Lung (tissue), 12 donors: ENCODE results near the gene ZBTB8A. TPM values are rescaled to one million over a fixed set of nuclear protein-coding genes. Genes with fewer than 3 reads are reported as not detected.

ENCODE experiments used
- ATAC-seq: fragments of 200-7000 bp; cut with Tn5 transposase; one replicate; pipeline ENCODE4 v1.9.1; 2020; ENCODE audit warnings: moderate number of reproducible peaks; ENCODE audit not compliant: insufficient read depth, low FRiP score
- DNase-seq, 3 donors: peaks; one replicate each; pipeline ENCODE4 v3.0.0-alpha.2; 2013 to 2017
- H3K27ac ChIP-seq, 2 donors: one replicate each; pipeline ENCODE4 v1.5.1; 2013; ENCODE audit warnings: mild to moderate bottlenecking in 2 of 2, moderate library complexity in 2 of 2, control low read depth in 1 of 2, inconsistent platforms in 1 of 2, low read depth in 1 of 2, low read length in 1 of 2
- H3K27me3 ChIP-seq, 3 donors: one replicate each; pipeline ENCODE4 v1.5.1; 2013; ENCODE audit warnings: low read length in 2 of 3; ENCODE audit not compliant: control insufficient read depth in 3 of 3, insufficient read depth in 3 of 3
- H3K36me3 ChIP-seq, 4 donors: one replicate each; pipeline ENCODE4 v1.5.1; 2013; ENCODE audit warnings: low read length in 4 of 4, mild to moderate bottlenecking in 1 of 4, moderate library complexity in 1 of 4; ENCODE audit not compliant: control insufficient read depth in 4 of 4, insufficient read depth in 4 of 4
- H3K4me1 ChIP-seq, 5 donors: one replicate each; pipeline ENCODE4 v1.5.1; 2013; ENCODE audit warnings: low read length in 5 of 5, mild to moderate bottlenecking in 2 of 5, moderate library complexity in 1 of 5; ENCODE audit not compliant: control insufficient read depth in 5 of 5, insufficient read depth in 5 of 5
- H3K4me3 ChIP-seq: one replicate; pipeline ENCODE4 v1.5.1; 2013; ENCODE audit warnings: mild to moderate bottlenecking, control low read depth, moderate library complexity
- H3K9ac ChIP-seq, 2 donors: one replicate each; pipeline ENCODE4 v1.5.1; 2013; ENCODE audit warnings: low read length in 2 of 2, control low read depth in 1 of 2; ENCODE audit not compliant: insufficient read depth in 1 of 2
- H3K9me3 ChIP-seq, 4 donors: one replicate each; pipeline ENCODE4 v1.5.1; 2013; ENCODE audit warnings: low read length in 3 of 4, mild to moderate bottlenecking in 1 of 4, moderate library complexity in 1 of 4; ENCODE audit not compliant: control insufficient read depth in 4 of 4, insufficient read depth in 3 of 4
- WGBS, 2 donors: extraction: QIAGEN DNeasy Blood & Tissue Kit; methylation state at CpG; one replicate each; pipeline ENCODE4 v1.1.7; 2013; 5-methylcytosine and 5-hydroxymethylcytosine counted together
- polyA plus RNA-seq, 2 donors: library from polyadenylated mRNA; stranded (reverse); fragments of 200-250 nt; gene quantifications; one replicate each; pipeline ENCODE4 v1.2.1, GENCODE V29; 2013
- total RNA-seq, 2 donors: library from RNA; depleted of rRNA in 1 of 2; stranded (reverse); fragments of >200 nt in 1 of 2; gene quantifications; one replicate each; pipeline ENCODE4 v1.2.1, GENCODE V29; 2014 to 2021
- TF ChIP-seq, protein P1 (sequence below): IDR thresholded peaks from 2 replicates; pipeline ENCODE4 v1.5.1; 2012; ENCODE audit warnings: mild to moderate bottlenecking; ENCODE audit errors: control extremely low read depth, extremely low read depth
- donor health status: control.
- donor health status: control.
- donor health status: Bipolar disorder and iron deficiency.
- donor health status: healthy.
- donor health status: DM: yes; HTN: yes; CAD: no.

ZBTB8A gene
- total and polyA plus RNA-seq, 4 donors, result 2.7 to 13.9 (median 5.6) TPM

DNA sequence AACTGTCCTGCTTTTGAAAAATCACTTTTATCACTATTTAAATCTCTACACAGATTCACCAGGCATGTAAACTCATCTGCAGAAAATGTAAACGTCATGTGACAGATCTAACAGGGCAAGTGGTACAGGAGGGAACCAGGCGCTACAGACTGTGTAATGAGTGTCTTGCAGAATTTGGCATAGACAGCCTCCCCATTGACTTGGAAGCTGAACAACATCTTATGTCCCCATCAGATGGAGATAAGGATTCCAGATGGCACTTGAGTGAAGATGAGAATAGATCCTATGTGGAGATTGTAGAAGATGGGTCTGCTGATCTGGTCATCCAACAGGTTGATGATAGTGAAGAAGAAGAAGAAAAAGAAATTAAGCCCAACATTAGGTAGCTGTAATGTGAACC, 60.8 kb downstream of the ZBTB8A start:
- no peak overlapping the region for H3K4me3 ChIP-seq
- TF ChIP-seq, protein P1, sequence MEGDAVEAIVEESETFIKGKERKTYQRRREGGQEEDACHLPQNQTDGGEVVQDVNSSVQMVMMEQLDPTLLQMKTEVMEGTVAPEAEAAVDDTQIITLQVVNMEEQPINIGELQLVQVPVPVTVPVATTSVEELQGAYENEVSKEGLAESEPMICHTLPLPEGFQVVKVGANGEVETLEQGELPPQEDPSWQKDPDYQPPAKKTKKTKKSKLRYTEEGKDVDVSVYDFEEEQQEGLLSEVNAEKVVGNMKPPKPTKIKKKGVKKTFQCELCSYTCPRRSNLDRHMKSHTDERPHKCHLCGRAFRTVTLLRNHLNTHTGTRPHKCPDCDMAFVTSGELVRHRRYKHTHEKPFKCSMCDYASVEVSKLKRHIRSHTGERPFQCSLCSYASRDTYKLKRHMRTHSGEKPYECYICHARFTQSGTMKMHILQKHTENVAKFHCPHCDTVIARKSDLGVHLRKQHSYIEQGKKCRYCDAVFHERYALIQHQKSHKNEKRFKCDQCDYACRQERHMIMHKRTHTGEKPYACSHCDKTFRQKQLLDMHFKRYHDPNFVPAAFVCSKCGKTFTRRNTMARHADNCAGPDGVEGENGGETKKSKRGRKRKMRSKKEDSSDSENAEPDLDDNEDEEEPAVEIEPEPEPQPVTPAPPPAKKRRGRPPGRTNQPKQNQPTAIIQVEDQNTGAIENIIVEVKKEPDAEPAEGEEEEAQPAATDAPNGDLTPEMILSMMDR, result no peak
- H3K9me3 ChIP-seq, result no peaks in the 10 kb centered on the region
- no peak overlapping the region for H3K9ac ChIP-seq
- no peaks in the 10 kb centered on the region for H3K27me3 ChIP-seq
- WGBS, 2 donors, result 87 to 94% methylated on average over 2 of the region's 2 CpGs
- no peak overlapping the region for H3K27ac ChIP-seq
- no peak for ATAC-seq
- H3K36me3 ChIP-seq, result peaks cover 0 to 11% (median 5%) of the 10 kb centered on the region in 4 donors
- DNase-seq, result no peak
- no peaks in the 10 kb centered on the region for H3K4me1 ChIP-seq

DNA sequence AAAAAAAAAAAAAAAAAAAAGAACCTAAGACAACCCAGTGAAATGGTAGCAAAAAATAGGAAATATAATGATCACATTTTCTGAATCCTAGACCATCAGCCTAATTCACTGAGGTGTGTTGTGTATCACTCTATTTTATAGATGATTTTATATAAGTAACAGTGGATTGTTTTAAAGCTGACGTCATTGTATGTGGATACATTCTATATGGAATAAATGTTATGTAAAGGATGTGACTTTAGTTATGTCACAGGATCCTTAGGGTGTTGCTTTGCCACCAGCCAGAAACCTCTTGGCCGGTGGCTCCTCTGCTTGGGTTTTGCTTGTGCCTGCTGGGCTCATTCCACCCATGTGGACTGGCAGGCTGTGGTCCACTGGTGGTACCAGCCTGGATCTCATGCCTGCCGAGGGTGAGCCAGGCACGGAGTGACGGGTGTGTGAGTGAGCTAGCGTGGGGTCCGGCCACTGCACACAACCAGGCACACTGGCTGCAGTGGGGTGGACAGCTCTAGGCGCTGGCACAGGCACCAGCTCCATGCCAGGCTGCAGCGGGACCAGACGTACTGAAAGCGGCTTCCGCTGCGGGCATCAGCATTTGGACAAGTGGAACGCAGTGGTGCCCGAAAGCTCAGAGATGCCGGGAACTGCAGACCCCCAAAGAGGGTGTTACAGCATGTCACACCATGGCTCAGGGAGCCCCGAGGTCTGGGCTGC, 66.6 kb downstream of the ZBTB8A start:
- ATAC-seq, result no peak
- DNase-seq, result no peak
- Histone ChIP-seq H3K36me3 (peaks cover 0 to 10% (median 3%) of the 10 kb centered on the region in 4 donors), H3K4me1 (no peaks in the 10 kb centered on the region), H3K27ac (no peak overlapping the region), H3K9ac (no peak overlapping the region), H3K9me3 (no peaks in the 10 kb centered on the region), H3K27me3 (no peaks in the 10 kb centered on the region), H3K4me3 (no peak overlapping the region)
- 94 to 97% methylated on average over 17 of the region's 17 CpGs for WGBS, 2 donors
- TF ChIP-seq, protein P1, result no peak

DNA sequence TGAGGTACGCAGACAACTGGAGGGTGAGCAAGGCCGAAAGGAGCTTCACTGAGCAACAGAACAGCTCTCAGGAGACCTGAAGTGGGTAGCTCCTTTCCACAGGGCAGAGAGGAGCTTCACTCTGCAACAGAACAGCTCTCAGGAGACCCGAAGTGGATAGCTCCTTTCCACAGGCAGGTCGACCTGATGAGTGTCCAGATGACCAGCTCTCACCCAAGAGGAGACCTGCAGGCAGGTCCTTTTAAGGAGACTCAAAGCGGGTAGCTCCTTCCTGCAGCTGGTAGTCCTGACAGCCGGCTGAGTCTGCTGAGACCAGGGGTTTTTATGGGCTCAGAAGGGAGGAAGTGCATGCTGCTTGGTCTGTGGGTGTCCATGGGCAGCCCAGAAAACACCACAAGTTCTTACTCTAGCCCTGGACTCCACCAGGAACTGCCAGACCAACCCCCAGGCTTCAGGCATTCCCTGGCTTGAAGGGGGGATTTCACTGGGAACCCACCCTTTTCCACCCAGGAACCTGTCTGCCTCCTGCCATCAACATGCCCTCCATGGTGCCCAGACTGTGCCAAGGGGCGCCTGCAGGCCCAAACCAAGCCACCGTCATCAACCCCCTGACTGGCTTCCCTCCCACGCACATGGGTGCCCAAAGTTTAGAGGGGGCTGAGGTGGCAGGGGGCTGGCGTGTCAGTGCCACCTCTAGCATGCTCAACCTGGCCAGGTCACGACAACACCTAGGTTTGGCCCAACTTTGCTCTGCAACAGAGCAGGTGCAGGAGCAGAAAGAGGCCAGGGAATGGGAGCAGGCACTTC, 67.5 kb downstream of the ZBTB8A start:
- WGBS, 2 donors, result 91 to 92% methylated on average over 11 of the region's 11 CpGs
- H3K9me3 ChIP-seq, result no peaks in the 10 kb centered on the region
- peaks cover 0 to 10% (median 3%) of the 10 kb centered on the region in 4 donors for H3K36me3 ChIP-seq
- no peak for ATAC-seq
- TF ChIP-seq, protein P1, result no peak
- DNase-seq, result no peak
- H3K27ac ChIP-seq, result no peak overlapping the region
- H3K4me1 ChIP-seq, result peaks cover 0 to under 1% (median 0%) of the 10 kb centered on the region in 5 donors
- H3K9ac ChIP-seq, result no peak overlapping the region
- H3K27me3 ChIP-seq, result no peaks in the 10 kb centered on the region
- H3K4me3 ChIP-seq, result no peak overlapping the region
